Measurements from ENCODE around the gene DLG5.

Gene DLG5

DNA sequence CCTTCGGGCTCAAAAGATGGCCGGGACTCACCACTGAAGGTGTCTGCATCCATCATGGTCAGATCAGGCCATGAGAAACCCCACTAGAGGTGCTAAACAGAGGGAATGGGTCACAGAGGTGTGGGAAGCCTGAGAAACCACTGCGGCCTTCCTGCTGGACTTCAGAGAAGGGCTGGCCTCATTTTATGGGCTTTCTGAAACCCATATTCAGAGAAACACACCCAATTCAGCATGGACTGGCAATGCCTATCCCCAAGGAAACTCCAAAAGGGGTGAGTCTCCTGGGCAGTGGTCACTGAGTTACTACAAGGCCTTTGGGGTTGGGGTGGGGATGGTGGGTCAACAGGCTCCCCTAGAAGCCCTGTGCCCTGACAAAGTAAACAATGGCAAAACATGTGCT lies 58.0 kb downstream of the DLG5 start:
- H3K9me2 ChIP-seq (replicated peaks; ENCODE audit: insufficient read depth, low read length): no peaks in the 10 kb centered on the region
- no peak overlapping the region for H3K27ac ChIP-seq (ENCODE audit: low read depth, low read length)
- TF ChIP-seq, protein P1, sequence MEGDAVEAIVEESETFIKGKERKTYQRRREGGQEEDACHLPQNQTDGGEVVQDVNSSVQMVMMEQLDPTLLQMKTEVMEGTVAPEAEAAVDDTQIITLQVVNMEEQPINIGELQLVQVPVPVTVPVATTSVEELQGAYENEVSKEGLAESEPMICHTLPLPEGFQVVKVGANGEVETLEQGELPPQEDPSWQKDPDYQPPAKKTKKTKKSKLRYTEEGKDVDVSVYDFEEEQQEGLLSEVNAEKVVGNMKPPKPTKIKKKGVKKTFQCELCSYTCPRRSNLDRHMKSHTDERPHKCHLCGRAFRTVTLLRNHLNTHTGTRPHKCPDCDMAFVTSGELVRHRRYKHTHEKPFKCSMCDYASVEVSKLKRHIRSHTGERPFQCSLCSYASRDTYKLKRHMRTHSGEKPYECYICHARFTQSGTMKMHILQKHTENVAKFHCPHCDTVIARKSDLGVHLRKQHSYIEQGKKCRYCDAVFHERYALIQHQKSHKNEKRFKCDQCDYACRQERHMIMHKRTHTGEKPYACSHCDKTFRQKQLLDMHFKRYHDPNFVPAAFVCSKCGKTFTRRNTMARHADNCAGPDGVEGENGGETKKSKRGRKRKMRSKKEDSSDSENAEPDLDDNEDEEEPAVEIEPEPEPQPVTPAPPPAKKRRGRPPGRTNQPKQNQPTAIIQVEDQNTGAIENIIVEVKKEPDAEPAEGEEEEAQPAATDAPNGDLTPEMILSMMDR (IDR thresholded peaks at IDR 0.05; ENCODE audit: insufficient read depth, low read length, poor library complexity, severe bottlenecking): no peak
- TF ChIP-seq EZH2phosphoT487 (conservative IDR thresholded peaks at IDR 0.05; ENCODE audit: low read length): no peak
- H3K9ac ChIP-seq (ENCODE audit: low read length): no peak overlapping the region
- H3K4me2 ChIP-seq (ENCODE audit: low read depth, low read length, poor library complexity, severe bottlenecking): no peak overlapping the region
- no peaks in the 10 kb centered on the region for H3F3A ChIP-seq (ENCODE audit: insufficient read depth)
- H3K27me3 ChIP-seq (ENCODE audit: low read length): no peaks in the 10 kb centered on the region
- no peaks in the 10 kb centered on the region for H3K79me2 ChIP-seq (ENCODE audit: insufficient read depth, low read length)
- no peak overlapping the region for H2AFZ ChIP-seq (ENCODE audit: low read depth, low read length, severe bottlenecking)
- no peaks in the 10 kb centered on the region for H3K9me3 ChIP-seq (ENCODE audit: insufficient read depth, low read length)
- H3K36me3 ChIP-seq (ENCODE audit: low read length): no peaks in the 10 kb centered on the region
- H3K4me3 ChIP-seq (ENCODE audit: insufficient read depth, low read length, poor library complexity, severe bottlenecking): no peak overlapping the region
- no peaks in the 10 kb centered on the region for H4K20me1 ChIP-seq (ENCODE audit: low read depth, low read length)

DNA sequence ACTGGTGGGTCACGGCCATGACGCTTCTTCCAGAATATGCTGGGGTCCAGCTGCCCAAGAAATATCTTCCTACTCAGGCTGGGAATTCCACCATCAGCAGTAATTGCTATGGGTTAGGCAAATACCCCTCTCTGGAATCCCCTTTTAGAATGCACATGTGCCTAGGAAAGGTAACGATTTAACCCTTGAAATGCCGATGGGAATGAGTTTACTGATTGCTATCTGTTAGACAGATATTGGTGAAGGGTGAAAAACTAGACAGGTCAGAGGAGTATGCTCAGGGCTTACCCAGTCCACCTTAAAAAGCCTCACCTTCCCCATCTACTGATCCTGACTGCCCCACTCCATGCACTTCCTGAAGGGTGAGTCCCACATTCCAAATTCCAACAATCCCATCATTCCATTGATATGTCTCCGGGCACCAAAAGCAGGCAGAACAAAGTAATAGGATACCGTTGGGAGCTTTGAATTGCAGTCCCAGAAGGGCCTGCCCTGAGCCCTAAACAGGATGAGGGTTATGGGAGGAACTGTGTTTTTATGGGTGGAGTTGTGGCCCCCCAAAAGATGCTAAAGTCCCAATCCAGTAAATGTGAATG lies 59.3 kb downstream of the DLG5 start:
- TF ChIP-seq, protein P1 (IDR thresholded peaks at IDR 0.05; ENCODE audit: insufficient read depth, low read length, poor library complexity, severe bottlenecking): no peak
- TF ChIP-seq EZH2phosphoT487 (conservative IDR thresholded peaks at IDR 0.05; ENCODE audit: low read length): no peak
- Histone ChIP-seq H3K4me2 (ENCODE audit: low read depth, low read length, poor library complexity, severe bottlenecking) (no peak overlapping the region), H3K4me3 (ENCODE audit: insufficient read depth, low read length, poor library complexity, severe bottlenecking) (no peak overlapping the region), H3K27me3 (ENCODE audit: low read length) (no peaks in the 10 kb centered on the region), H3F3A (ENCODE audit: insufficient read depth) (no peaks in the 10 kb centered on the region), H2AFZ (ENCODE audit: low read depth, low read length, severe bottlenecking) (no peak overlapping the region), H3K27ac (ENCODE audit: low read depth, low read length) (no peak overlapping the region), H3K9me3 (ENCODE audit: insufficient read depth, low read length) (no peaks in the 10 kb centered on the region), H3K9ac (ENCODE audit: low read length) (no peak overlapping the region), H3K36me3 (ENCODE audit: low read length) (no peaks in the 10 kb centered on the region), H3K9me2 (replicated peaks; ENCODE audit: insufficient read depth, low read length) (no peaks in the 10 kb centered on the region), H3K79me2 (ENCODE audit: insufficient read depth, low read length) (no peaks in the 10 kb centered on the region), H4K20me1 (ENCODE audit: low read depth, low read length) (no peaks in the 10 kb centered on the region)

DNA sequence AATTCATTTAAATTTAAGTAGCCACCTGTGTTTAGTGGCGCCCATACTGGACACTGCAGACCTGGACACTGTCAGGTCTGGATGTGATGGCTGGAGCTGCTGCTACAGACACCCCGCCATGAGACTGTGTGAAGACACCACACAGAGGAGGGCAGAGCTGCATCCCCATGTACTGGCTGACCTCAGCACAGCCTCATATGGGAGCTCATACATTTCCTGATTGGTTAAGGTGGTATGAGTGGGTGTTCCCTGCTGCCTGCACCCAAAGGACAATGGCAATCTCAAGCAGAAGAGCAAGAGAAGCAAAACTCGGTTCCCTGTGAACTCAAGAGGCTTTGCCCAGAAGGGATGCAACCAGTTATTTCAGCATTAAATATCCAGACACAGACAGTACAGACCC lies 60.0 kb downstream of the DLG5 start:
- TF ChIP-seq, protein P1 (IDR thresholded peaks at IDR 0.05; ENCODE audit: insufficient read depth, low read length, poor library complexity, severe bottlenecking): no peak
- TF ChIP-seq EZH2phosphoT487 (conservative IDR thresholded peaks at IDR 0.05; ENCODE audit: low read length): no peak
- Histone ChIP-seq H3K9me3 (ENCODE audit: insufficient read depth, low read length) (no peaks in the 10 kb centered on the region), H3K9ac (ENCODE audit: low read length) (no peak overlapping the region)

More for the DNA sequence above, 60.0 kb downstream of the DLG5 start:
- Histone ChIP-seq H3K36me3 (ENCODE audit: low read length) (no peaks in the 10 kb centered on the region), H2AFZ (ENCODE audit: low read depth, low read length, severe bottlenecking) (no peak overlapping the region), H3K4me3 (ENCODE audit: insufficient read depth, low read length, poor library complexity, severe bottlenecking) (no peak overlapping the region), H4K20me1 (ENCODE audit: low read depth, low read length) (no peaks in the 10 kb centered on the region), H3K27ac (ENCODE audit: low read depth, low read length) (no peak overlapping the region), H3K9me2 (replicated peaks; ENCODE audit: insufficient read depth, low read length) (no peaks in the 10 kb centered on the region), H3K79me2 (ENCODE audit: insufficient read depth, low read length) (no peaks in the 10 kb centered on the region), H3K4me2 (ENCODE audit: low read depth, low read length, poor library complexity, severe bottlenecking) (no peak overlapping the region), H3F3A (ENCODE audit: insufficient read depth) (no peaks in the 10 kb centered on the region), H3K27me3 (ENCODE audit: low read length) (no peaks in the 10 kb centered on the region)

All from SU-DHL-6 (cell line).